SK-N-SH treated with all-trans-retinoic acid at 6 μM for 48 hours (cell line): ENCODE results near the gene C1GALT1.

Source experiments
- GLIS3 ChIP-seq: fragments of 250-450 bp; sonication (Bioruptor Pico); IDR thresholded peaks from 2 replicates; pipeline ENCODE4 v1.5.0; 2020; ENCODE audit warnings: mild to moderate bottlenecking, moderate library complexity
- OSR1 ChIP-seq: fragments of 250-450 bp; sonication (Bioruptor Pico); IDR thresholded peaks from 2 replicates; pipeline ENCODE4 v1.8.0; 2022; ENCODE audit warnings: moderate library complexity, mild to moderate bottlenecking, inconsistent platforms
- SNAI2 ChIP-seq: fragments of 250-450 bp; sonication (Bioruptor Pico); IDR thresholded peaks from 2 replicates; pipeline ENCODE4 v1.5.0; 2020; ENCODE audit warnings: mild to moderate bottlenecking, moderate library complexity
- ZC3H10 ChIP-seq: fragments of 250-450 bp; sonication (Bioruptor Pico); IDR thresholded peaks from 2 replicates; pipeline ENCODE4 v1.5.1; 2021; ENCODE audit warnings: mild to moderate bottlenecking, moderate library complexity
- ZFP3 ChIP-seq: fragments of 250-450 bp; sonication (Bioruptor Pico); IDR thresholded peaks from 2 replicates; pipeline ENCODE4 v1.5.0; 2020; ENCODE audit warnings: mild to moderate bottlenecking, moderate library complexity
- ZFP30 ChIP-seq: fragments of 450-650 bp; formaldehyde crosslinking; IDR thresholded peaks from 2 replicates; pipeline ENCODE4 v1.5.0; 2022; ENCODE audit warnings: mild to moderate bottlenecking, moderate library complexity
- ZNF8 ChIP-seq: fragments of 450-650 bp; formaldehyde crosslinking; IDR thresholded peaks from 2 replicates; pipeline ENCODE4 v1.5.0; 2020; ENCODE audit warnings: mild to moderate bottlenecking, moderate library complexity
- TF ChIP-seq, protein P1 (sequence below): fragments of 250-450 bp; sonication (Bioruptor Pico); IDR thresholded peaks from 2 replicates; pipeline ENCODE4 v1.5.1; 2021; ENCODE audit warnings: mild to moderate bottlenecking, moderate library complexity
- TF ChIP-seq, protein P2 (sequence below): fragments of 250-450 bp; sonication (Bioruptor Pico); IDR thresholded peaks from 2 replicates; pipeline ENCODE4 v1.8.0; 2020; ENCODE audit warnings: mild to moderate bottlenecking, moderate library complexity, borderline replicate concordance

DNA sequence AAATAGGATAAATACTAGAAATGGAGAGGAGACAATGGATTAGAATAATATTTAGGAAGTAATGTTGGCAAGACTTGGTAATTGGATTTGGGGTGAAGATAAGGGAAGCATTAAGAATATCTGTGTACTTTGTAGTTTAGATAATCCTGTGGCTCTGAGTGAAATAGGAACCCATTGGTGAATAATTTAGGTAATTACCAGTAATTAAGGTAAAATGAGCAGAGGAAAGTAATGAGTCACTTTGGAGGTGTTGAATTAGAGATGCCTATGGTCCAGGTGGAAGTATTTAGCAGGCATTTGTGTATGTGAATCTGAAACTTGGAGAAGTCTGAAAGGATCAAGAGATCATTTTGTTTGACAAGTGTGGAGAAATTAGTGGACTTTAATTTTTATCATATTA lies 5.7 kb downstream of the C1GALT1 start:
- TF ChIP-seq ZFP30 (CRISPR knock-in tag) = no peak
- TF ChIP-seq ZNF8 = no peak
- TF ChIP-seq, protein P1, sequence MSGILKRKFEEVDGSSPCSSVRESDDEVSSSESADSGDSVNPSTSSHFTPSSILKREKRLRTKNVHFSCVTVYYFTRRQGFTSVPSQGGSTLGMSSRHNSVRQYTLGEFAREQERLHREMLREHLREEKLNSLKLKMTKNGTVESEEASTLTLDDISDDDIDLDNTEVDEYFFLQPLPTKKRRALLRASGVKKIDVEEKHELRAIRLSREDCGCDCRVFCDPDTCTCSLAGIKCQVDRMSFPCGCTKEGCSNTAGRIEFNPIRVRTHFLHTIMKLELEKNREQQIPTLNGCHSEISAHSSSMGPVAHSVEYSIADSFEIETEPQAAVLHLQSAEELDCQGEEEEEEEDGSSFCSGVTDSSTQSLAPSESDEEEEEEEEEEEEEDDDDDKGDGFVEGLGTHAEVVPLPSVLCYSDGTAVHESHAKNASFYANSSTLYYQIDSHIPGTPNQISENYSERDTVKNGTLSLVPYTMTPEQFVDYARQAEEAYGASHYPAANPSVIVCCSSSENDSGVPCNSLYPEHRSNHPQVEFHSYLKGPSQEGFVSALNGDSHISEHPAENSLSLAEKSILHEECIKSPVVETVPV = no peak
- TF ChIP-seq SNAI2 (CRISPR knock-in tag) = no peak
- TF ChIP-seq OSR1 (CRISPR knock-in tag) = no peak
- TF ChIP-seq, protein P2, sequence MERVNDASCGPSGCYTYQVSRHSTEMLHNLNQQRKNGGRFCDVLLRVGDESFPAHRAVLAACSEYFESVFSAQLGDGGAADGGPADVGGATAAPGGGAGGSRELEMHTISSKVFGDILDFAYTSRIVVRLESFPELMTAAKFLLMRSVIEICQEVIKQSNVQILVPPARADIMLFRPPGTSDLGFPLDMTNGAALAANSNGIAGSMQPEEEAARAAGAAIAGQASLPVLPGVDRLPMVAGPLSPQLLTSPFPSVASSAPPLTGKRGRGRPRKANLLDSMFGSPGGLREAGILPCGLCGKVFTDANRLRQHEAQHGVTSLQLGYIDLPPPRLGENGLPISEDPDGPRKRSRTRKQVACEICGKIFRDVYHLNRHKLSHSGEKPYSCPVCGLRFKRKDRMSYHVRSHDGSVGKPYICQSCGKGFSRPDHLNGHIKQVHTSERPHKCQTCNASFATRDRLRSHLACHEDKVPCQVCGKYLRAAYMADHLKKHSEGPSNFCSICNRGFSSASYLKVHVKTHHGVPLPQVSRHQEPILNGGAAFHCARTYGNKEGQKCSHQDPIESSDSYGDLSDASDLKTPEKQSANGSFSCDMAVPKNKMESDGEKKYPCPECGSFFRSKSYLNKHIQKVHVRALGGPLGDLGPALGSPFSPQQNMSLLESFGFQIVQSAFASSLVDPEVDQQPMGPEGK = no peak
- TF ChIP-seq ZC3H10 (CRISPR knock-in tag) = no peak
- TF ChIP-seq GLIS3 (CRISPR knock-in tag) = no peak
- no peak for TF ChIP-seq ZFP3
